ENCODE measurements around the gene ACTR1B. TPM values are rescaled to one million over a fixed set of nuclear protein-coding genes. Genes with fewer than 3 reads are reported as not detected.
"Not testable (repeated sequence)": the region's sequence is repeated elsewhere in the genome, so short reads cannot be mapped to it uniquely, and the experiment has no call there.

Gene ACTR1B
- total RNA-seq, 2 experiments from 2014 or later = 113 to 114 TPM

GRCh38 chr2:97688062-97688827, 24.4 kb upstream of the ACTR1B start:
- peak overlapping the region; percentile 9 for H3K4me3 Mint-ChIP-seq
- peak; percentile 28 for DNase-seq
- no peaks in the 10 kb centered on the region for H3K36me3 Mint-ChIP-seq
- H3K4me1 Mint-ChIP-seq (ENCODE audit: low read depth) = peaks cover 13% of the 10 kb centered on the region
- intact Hi-C loops (cut with micrococcal nuclease) = loop anchor here (1.0 to 2.0 kb wide), 2 partner anchors 13 to 24 kb away; partner anchors contain the start of gene ACTR1B
- H3K27ac Mint-ChIP-seq = peak overlapping the region; percentile 84
- POLR2A ChIA-PET = interaction anchor here (1.2 to 1.9 kb wide), 3 partner anchors 24 to 42 kb away, joined by 6 to 9 read pairs (median 8); partner anchors contain the start of genes ACTR1B and COX5B
- H3K27me3 Mint-ChIP-seq = no peaks in the 10 kb centered on the region
- H3K9me3 Mint-ChIP-seq = no peaks in the 10 kb centered on the region
- CTCF ChIA-PET = interaction anchor here (1.2 to 2.6 kb wide), 6 partner anchors 9 to 98 kb away, joined by 3 to 17 read pairs (median 6); partner anchors contain the start of genes ACTR1B and ANKRD36B

- CTCF ChIA-PET = interaction anchor here (1.5 to 2.6 kb wide), 4 partner anchors 10 to 24 kb away, joined by 3 to 17 read pairs (median 6); partner anchors contain the start of gene ACTR1B
- POLR2A ChIA-PET = interaction anchor here (1.5 to 1.9 kb wide), 2 partner anchors 23 to 41 kb away, joined by 6 to 8 read pairs; partner anchors contain the start of genes ACTR1B and COX5B
These were observed 23.4 kb upstream of the ACTR1B start for GRCh38 chr2:97687235-97687634.

GRCh38 chr2:97678298-97678697, 14.5 kb upstream of the ACTR1B start:
- no peak overlapping the region for H3K27ac Mint-ChIP-seq
- no peaks in the 10 kb centered on the region for H3K36me3 Mint-ChIP-seq
- no peak for DNase-seq
- ChIA-PET POLR2A (interaction anchor here (0.5 to 0.7 kb wide), 2 partner anchors 8 to 51 kb away, joined by 3 to 4 read pairs; no protein-coding TSS in a partner anchor), CTCF (interaction anchor here (0.7 kb wide), 1 partner anchor 13 kb away, joined by 3 read pairs; no protein-coding TSS in a partner anchor)
- intact Hi-C loops (cut with micrococcal nuclease) = no loop called here
- H3K4me3 Mint-ChIP-seq = no peak overlapping the region
- H3K4me1 Mint-ChIP-seq (ENCODE audit: low read depth) = peaks cover 24% of the 10 kb centered on the region
- no peaks in the 10 kb centered on the region for H3K9me3 Mint-ChIP-seq
- H3K27me3 Mint-ChIP-seq = no peaks in the 10 kb centered on the region

More at GRCh38 chr2:97687235-97687634, 23.4 kb upstream of the ACTR1B start:
- peaks cover 13% of the 10 kb centered on the region for H3K4me1 Mint-ChIP-seq (ENCODE audit: low read depth)
- H3K4me3 Mint-ChIP-seq; H3K36me3 Mint-ChIP-seq; H3K27me3 Mint-ChIP-seq; H3K27ac Mint-ChIP-seq; H3K9me3 Mint-ChIP-seq; intact Hi-C loops (cut with micrococcal nuclease): not testable (repeated sequence)
- DNase-seq = peak; percentile 41

GRCh38 chr2:97677480-97677879, 13.6 kb upstream of the ACTR1B start:
- H3K4me1 Mint-ChIP-seq (ENCODE audit: low read depth) = peaks cover 28% of the 10 kb centered on the region
- POLR2A ChIA-PET = interaction anchor here (0.7 to 2.8 kb wide), 3 partner anchors 9 to 15 kb away, joined by 3 to 11 read pairs (median 3); partner anchors contain the start of gene ACTR1B

GRCh38 chr2:97676620-97677019, 12.8 kb upstream of the ACTR1B start:
- no peaks in the 10 kb centered on the region for H3K27me3 Mint-ChIP-seq
- POLR2A ChIA-PET = interaction anchor here (0.7 to 2.8 kb wide), 2 partner anchors 12 to 14 kb away, joined by 3 to 11 read pairs; partner anchors contain the start of gene ACTR1B
- intact Hi-C loops (cut with micrococcal nuclease) = no loop called here
- H3K36me3 Mint-ChIP-seq = no peaks in the 10 kb centered on the region
- no peak for DNase-seq
- CTCF ChIA-PET = interaction anchor here (1.0 to 2.8 kb wide), 3 partner anchors 12 to 23 kb away, joined by 3 to 19 read pairs (median 4); partner anchors contain the start of gene ACTR1B
- H3K4me3 Mint-ChIP-seq = no peak overlapping the region
- no peaks in the 10 kb centered on the region for H3K9me3 Mint-ChIP-seq
- peaks cover 28% of the 10 kb centered on the region for H3K4me1 Mint-ChIP-seq (ENCODE audit: low read depth)
- H3K27ac Mint-ChIP-seq = no peak overlapping the region

More at GRCh38 chr2:97677480-97677879, 13.6 kb upstream of the ACTR1B start:
- no peak overlapping the region for H3K4me3 Mint-ChIP-seq
- DNase-seq = no peak
- no peaks in the 10 kb centered on the region for H3K27me3 Mint-ChIP-seq
- CTCF ChIA-PET = interaction anchor here (1.0 to 2.8 kb wide), 3 partner anchors 13 to 22 kb away, joined by 3 to 19 read pairs (median 4); partner anchors contain the start of gene ACTR1B
- intact Hi-C loops (cut with micrococcal nuclease) = no loop called here
- no peak overlapping the region for H3K27ac Mint-ChIP-seq
- no peaks in the 10 kb centered on the region for H3K36me3 Mint-ChIP-seq
- no peaks in the 10 kb centered on the region for H3K9me3 Mint-ChIP-seq

- ChIA-PET CTCF (interaction anchor here (0.7 to 2.8 kb wide), 3 partner anchors 11 to 24 kb away, joined by 3 to 19 read pairs (median 7); partner anchors contain the start of gene ACTR1B), POLR2A (interaction anchor here (0.8 to 2.8 kb wide), 2 partner anchors 11 to 13 kb away, joined by 3 to 11 read pairs; partner anchors contain the start of gene ACTR1B)
- no peak for DNase-seq
- H3K27ac Mint-ChIP-seq = no peak overlapping the region
- H3K36me3 Mint-ChIP-seq = no peaks in the 10 kb centered on the region
- no peaks in the 10 kb centered on the region for H3K9me3 Mint-ChIP-seq
- H3K27me3 Mint-ChIP-seq = no peaks in the 10 kb centered on the region
- intact Hi-C loops (cut with micrococcal nuclease) = loop anchor here (2.0 kb wide), 1 partner anchor 13 kb away; no protein-coding TSS in a partner anchor
- H3K4me3 Mint-ChIP-seq = no peak overlapping the region
- peaks cover 28% of the 10 kb centered on the region for H3K4me1 Mint-ChIP-seq (ENCODE audit: low read depth)
These were observed 11.7 kb upstream of the ACTR1B start for GRCh38 chr2:97675430-97676113.

GRCh38 chr2:97673915-97674283, 10.1 kb upstream of the ACTR1B start:
- ChIA-PET POLR2A (interaction anchor here (1.7 kb wide), 1 partner anchor 11 kb away, joined by 10 read pairs; no protein-coding TSS in a partner anchor), CTCF (interaction anchor here (2.0 kb wide), 1 partner anchor 10 kb away, joined by 10 read pairs; the partner anchor contains the start of gene ACTR1B)
- Mint-ChIP-seq H3K4me3 (no peak overlapping the region), H3K9me3 (no peaks in the 10 kb centered on the region), H3K27ac (peak overlapping the region; percentile 68), H3K4me1 (ENCODE audit: low read depth) (peaks cover 28% of the 10 kb centered on the region), H3K27me3 (no peaks in the 10 kb centered on the region), H3K36me3 (no peaks in the 10 kb centered on the region)
- DNase-seq = peak; percentile 74
- intact Hi-C loops (cut with micrococcal nuclease) = loop anchor here (1.0 to 2.0 kb wide), 2 partner anchors 10 to 15 kb away; partner anchors contain the start of gene ACTR1B

GRCh38 chr2:97673182-97673914, 9.5 kb upstream of the ACTR1B start:
- Mint-ChIP-seq H3K4me1 (ENCODE audit: low read depth) (peaks cover 27% of the 10 kb centered on the region), H3K27ac (peak overlapping the region; percentile 68), H3K4me3 (no peak overlapping the region), H3K27me3 (no peaks in the 10 kb centered on the region), H3K9me3 (no peaks in the 10 kb centered on the region), H3K36me3 (no peaks in the 10 kb centered on the region)
- intact Hi-C loops (cut with micrococcal nuclease) = loop anchor here (1.0 kb wide), 1 partner anchor 9 kb away; the partner anchor contains the start of gene ACTR1B
- CTCF ChIA-PET = interaction anchor here (0.8 to 2.0 kb wide), 2 partner anchors 9 to 27 kb away, joined by 3 to 10 read pairs; partner anchors contain the start of gene ACTR1B
- POLR2A ChIA-PET = interaction anchor here (1.2 to 1.7 kb wide), 2 partner anchors 9 to 11 kb away, joined by 10 read pairs; partner anchors contain the start of gene ACTR1B
- peak; percentile 64 for DNase-seq

- intact Hi-C loops (cut with micrococcal nuclease) = loop anchor here (1.0 kb wide), 1 partner anchor 8 kb away; the partner anchor contains the start of gene ACTR1B
- CTCF ChIA-PET = interaction anchor here (0.8 to 2.0 kb wide), 2 partner anchors 8 to 27 kb away, joined by 3 to 10 read pairs; partner anchors contain the start of gene ACTR1B
- Mint-ChIP-seq H3K27ac (peak overlapping the region; percentile 68), H3K4me1 (ENCODE audit: low read depth) (peaks cover 23% of the 10 kb centered on the region)
- not testable (repeated sequence) for H3K4me3 Mint-ChIP-seq, H3K9me3 Mint-ChIP-seq, H3K27me3 Mint-ChIP-seq, DNase-seq, H3K36me3 Mint-ChIP-seq
- POLR2A ChIA-PET = interaction anchor here (1.2 to 1.7 kb wide), 2 partner anchors 9 to 10 kb away, joined by 10 read pairs; partner anchors contain the start of gene ACTR1B
These were observed 8.8 kb upstream of the ACTR1B start for GRCh38 chr2:97672606-97673140.

- Mint-ChIP-seq H3K36me3 (no peaks in the 10 kb centered on the region), H3K4me3 (no peak overlapping the region), H3K27ac (no peak overlapping the region), H3K4me1 (ENCODE audit: low read depth) (peaks cover 16% of the 10 kb centered on the region), H3K27me3 (no peaks in the 10 kb centered on the region), H3K9me3 (no peaks in the 10 kb centered on the region)
- ChIA-PET POLR2A (no interaction called here), CTCF (no interaction called here)
- intact Hi-C loops (cut with micrococcal nuclease) = no loop called here
- DNase-seq = no peak
These were observed 7.7 kb upstream of the ACTR1B start for GRCh38 chr2:97671526-97671925.

All from activated CD4-positive, alpha-beta memory T cell treated with anti-CD3 and anti-CD28 coated beads for 36 hours (primary cell).